NCI-H446 treated with DMSO at 0.1 percent for 48 hours (cell line): ENCODE measurements around the gene SDR42E1.

ENCODE experiments used
- DNase-seq: peaks from one replicate; lab custom pipeline; 2025; lab: John Stamatoyannopoulos, UW

The SDR42E1 gene

GRCh38 chr16:81939164-81940056 lies 71.9 kb downstream of the SDR42E1 start:
- DNase-seq: no peak
